ENCODE data around the gene RPL22.

The RPL22 gene

GRCh38 chr1:6170742-6171201 lies 28.6 kb downstream of the RPL22 start:
- no peak for DNase-seq

GRCh38 chr1:6170116-6170741 lies 29.2 kb downstream of the RPL22 start:
- DNase-seq: no peak

- DNase-seq: no peak
These were observed 30.3 kb downstream of the RPL22 start for GRCh38 chr1:6168947-6169586.

GRCh38 chr1:6167391-6168303 lies 31.7 kb downstream of the RPL22 start:
- no peak for DNase-seq

- DNase-seq: no peak
These were observed 32.6 kb downstream of the RPL22 start for GRCh38 chr1:6166655-6167390.

GRCh38 chr1:6166221-6166620 lies 33.2 kb downstream of the RPL22 start:
- no peak for DNase-seq

GRCh38 chr1:6165441-6165985 lies 33.9 kb downstream of the RPL22 start:
- DNase-seq: no peak

GRCh38 chr1:6165027-6165426 lies 34.4 kb downstream of the RPL22 start:
- DNase-seq: no peak

GRCh38 chr1:6163973-6164617 lies 35.3 kb downstream of the RPL22 start:
- no peak for DNase-seq

- no peak for DNase-seq
These were observed 36.0 kb downstream of the RPL22 start for GRCh38 chr1:6163191-6163972.

GRCh38 chr1:6162773-6163172 lies 36.6 kb downstream of the RPL22 start:
- no peak for DNase-seq

GRCh38 chr1:6162341-6162740 lies 37.1 kb downstream of the RPL22 start:
- no peak for DNase-seq

- DNase-seq: no peak
These were observed 41.2 kb downstream of the RPL22 start for GRCh38 chr1:6158181-6158580.

GRCh38 chr1:6157528-6158174 lies 41.7 kb downstream of the RPL22 start:
- peak; percentile 49 for DNase-seq

- peak; percentile 11 for DNase-seq
These were observed 42.3 kb downstream of the RPL22 start for GRCh38 chr1:6157132-6157527.

- DNase-seq: no peak
These were observed 44.7 kb downstream of the RPL22 start for GRCh38 chr1:6154525-6155319.

- DNase-seq: no peak
These were observed 46.5 kb downstream of the RPL22 start for GRCh38 chr1:6152882-6153281.

GRCh38 chr1:6152181-6152580 lies 47.2 kb downstream of the RPL22 start:
- no peak for DNase-seq

GRCh38 chr1:6151291-6151822 lies 48.0 kb downstream of the RPL22 start:
- no peak for DNase-seq

Measured in fibroblast of skin of right biceps (primary cell).